ENCODE results near the gene POLD3.

The POLD3 gene

GRCh38 chr11:74592441-74593362 is at the start of gene POLD3:
POLD3 (plus strand) TSS chr11:74592582; CDS start chr11:74592659, 77 bp downstream.
- DNase-seq, result peak; percentile 77 to 84

GRCh38 chr11:74543991-74544390 is 48.4 kb upstream of the POLD3 start:
- no peak for DNase-seq

GRCh38 chr11:74546752-74547151 is 45.6 kb upstream of the POLD3 start:
- no peak for DNase-seq

GRCh38 chr11:74550991-74551753 is 41.2 kb upstream of the POLD3 start:
- no peak for DNase-seq

GRCh38 chr11:74551754-74552145 is 40.6 kb upstream of the POLD3 start:
- no peak for DNase-seq

GRCh38 chr11:74557526-74557925 is 34.9 kb upstream of the POLD3 start:
- no peak for DNase-seq

- no peak for DNase-seq
Observed at GRCh38 chr11:74559110-74559933, 33.1 kb upstream of the POLD3 start.

GRCh38 chr11:74559934-74560309 is 32.5 kb upstream of the POLD3 start:
- DNase-seq, result no peak

GRCh38 chr11:74566146-74566960 is 26.0 kb upstream of the POLD3 start:
- no peak for DNase-seq

GRCh38 chr11:74568028-74568427 is 24.4 kb upstream of the POLD3 start:
- DNase-seq, result no peak

- peak; percentile 40 to 67 for DNase-seq
Observed at GRCh38 chr11:74570266-74571061, 21.9 kb upstream of the POLD3 start.

GRCh38 chr11:74571062-74571399 is 21.4 kb upstream of the POLD3 start:
- no peak for DNase-seq

GRCh38 chr11:74572349-74572748 is 20.0 kb upstream of the POLD3 start:
- DNase-seq, result no peak

GRCh38 chr11:74574563-74574962 is 17.8 kb upstream of the POLD3 start:
- no peak for DNase-seq

GRCh38 chr11:74575999-74576398 is 16.4 kb upstream of the POLD3 start:
- no peak for DNase-seq

- no peak for DNase-seq
Observed at GRCh38 chr11:74577181-74577580, 15.2 kb upstream of the POLD3 start.

- DNase-seq, result no peak
Observed at GRCh38 chr11:74577624-74578396, 14.6 kb upstream of the POLD3 start.

GRCh38 chr11:74579577-74580270 is 12.7 kb upstream of the POLD3 start:
- no peak for DNase-seq

GRCh38 chr11:74581954-74582547 is 10.3 kb upstream of the POLD3 start:
- DNase-seq, result no peak
